HG02588 (cell line): Measurements from ENCODE around the gene FLYWCH1.
"Not testable (repeated sequence)": the region's sequence is repeated elsewhere in the genome, so short reads cannot be mapped to it uniquely, and the experiment has no call there.

Experiments
- ATAC-seq: cut with Tn5 transposase; IDR thresholded peaks from one replicate; pipeline ENCODE4 v1.9.1; 2021; ENCODE audit warnings: mild to moderate bottlenecking, moderate library complexity; ENCODE audit not compliant: unreplicated experiment

Gene FLYWCH1

DNA sequence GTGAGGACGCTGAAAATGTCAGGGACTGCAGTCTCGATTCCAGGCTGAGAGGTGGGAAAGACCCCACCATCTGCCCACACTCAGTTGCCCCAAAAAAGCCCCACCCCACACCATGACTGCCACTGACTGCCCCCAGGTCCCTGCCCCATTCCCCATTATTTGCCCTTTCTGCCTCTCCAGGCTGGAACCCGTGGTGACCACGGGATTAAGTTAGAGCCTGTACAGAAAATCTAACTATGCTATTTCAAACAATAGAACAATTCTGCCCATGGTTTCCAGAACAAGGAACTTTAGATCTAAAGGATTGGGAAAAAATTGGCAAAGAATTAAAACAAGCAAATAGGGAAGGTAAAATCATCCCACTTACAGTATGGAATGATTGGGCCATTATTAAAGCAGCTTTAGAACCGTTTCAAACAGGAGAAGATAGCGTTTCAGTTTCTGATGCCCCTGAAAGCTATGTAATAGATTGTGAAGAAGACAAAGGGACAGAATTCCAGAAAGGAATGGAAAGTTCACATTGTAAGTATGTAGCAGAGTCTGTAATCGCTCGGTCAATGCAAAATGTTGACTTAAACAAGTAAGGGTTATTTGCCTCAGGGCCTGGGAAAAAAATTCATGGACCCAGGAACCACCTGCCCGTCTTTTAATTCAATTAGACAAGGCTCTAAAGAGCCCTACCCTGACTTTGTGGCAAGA is 14.4 kb downstream of the FLYWCH1 start:
- ATAC-seq = no peak

DNA sequence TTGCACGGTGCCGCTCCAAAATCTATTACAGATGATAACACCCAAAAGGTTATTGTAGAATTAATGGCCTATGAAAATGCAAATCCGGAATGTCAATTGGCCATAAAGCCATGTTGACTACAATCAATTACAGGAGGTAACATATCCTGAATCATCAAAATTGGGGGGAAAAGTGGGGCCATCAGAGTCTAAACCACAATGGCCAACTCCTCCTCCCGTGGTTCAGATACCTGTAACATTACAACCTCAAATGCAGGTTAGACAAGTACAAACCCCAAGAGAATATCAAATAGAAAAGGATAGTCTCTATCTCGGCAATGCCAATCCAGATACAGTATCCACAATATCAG is 14.9 kb downstream of the FLYWCH1 start:
- no peak for ATAC-seq

DNA sequence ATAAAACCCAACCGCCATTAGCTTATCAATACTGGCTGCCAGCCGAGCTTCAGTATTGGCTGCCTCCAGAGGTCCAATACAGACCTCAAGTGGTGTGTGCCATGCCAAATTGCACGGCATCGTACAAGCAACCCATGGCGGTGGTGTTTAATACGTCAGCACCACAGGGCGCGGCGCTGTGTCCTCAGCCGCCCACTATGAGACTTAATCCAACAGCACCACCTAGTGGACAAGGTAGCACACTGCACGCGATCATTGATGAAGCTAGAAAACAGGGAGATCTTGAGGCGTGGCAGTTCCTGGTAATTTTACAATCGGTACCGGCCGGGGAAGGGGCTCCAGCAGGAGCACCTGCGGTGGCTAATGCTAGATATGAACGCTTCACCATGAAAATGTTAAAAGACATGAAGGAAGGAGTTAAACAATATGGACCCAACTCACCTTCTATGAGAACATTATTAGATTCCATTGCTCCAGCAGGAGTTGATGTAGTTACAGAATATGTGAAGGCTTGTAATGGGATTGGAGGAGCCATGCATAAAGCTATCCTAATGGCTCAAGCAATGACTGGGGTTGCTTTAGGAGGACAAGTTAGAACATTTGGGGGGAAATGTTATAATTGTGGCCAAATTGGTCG is 15.4 kb downstream of the FLYWCH1 start:
- no peak for ATAC-seq

DNA sequence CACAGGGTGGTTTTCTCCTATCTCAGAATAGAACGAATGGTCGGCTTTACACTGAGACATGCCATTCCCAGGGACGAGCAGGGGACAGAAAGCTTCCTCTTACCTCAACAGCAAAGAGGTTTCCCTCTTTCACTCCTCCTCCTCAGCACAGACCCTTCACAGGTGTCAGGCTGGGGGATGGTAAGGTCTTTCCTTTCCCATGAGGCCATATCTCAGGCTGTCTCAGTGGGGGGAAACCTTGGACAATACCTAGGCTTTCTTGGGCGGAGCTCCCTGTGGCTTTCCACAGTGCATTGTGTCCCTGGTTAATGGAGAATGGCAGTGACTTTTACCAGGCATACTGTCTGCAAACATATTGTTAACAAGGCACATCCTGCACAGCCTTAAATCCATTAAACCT is 16.4 kb downstream of the FLYWCH1 start:
- not testable (repeated sequence) for ATAC-seq

DNA sequence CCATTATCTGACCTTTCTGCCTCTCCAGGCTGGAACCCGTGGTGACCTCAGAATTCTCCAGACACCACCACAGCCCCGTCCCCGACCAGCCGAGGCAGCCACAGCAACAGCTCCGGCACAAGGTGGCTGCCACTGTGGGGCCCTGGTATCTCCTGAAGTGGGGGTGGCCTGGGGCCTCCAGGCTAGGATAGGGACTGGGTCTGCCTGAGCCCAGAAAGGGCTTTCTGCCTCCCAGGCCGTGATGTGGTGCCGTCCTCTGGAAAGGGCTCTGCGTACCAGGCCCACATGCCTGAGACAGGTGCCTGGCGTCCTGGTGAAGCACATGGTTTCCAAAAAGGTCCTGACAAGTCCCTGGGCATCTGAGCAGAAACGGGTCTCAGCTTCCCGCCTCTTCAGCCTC is 17.1 kb downstream of the FLYWCH1 start:
- ATAC-seq = no peak

DNA sequence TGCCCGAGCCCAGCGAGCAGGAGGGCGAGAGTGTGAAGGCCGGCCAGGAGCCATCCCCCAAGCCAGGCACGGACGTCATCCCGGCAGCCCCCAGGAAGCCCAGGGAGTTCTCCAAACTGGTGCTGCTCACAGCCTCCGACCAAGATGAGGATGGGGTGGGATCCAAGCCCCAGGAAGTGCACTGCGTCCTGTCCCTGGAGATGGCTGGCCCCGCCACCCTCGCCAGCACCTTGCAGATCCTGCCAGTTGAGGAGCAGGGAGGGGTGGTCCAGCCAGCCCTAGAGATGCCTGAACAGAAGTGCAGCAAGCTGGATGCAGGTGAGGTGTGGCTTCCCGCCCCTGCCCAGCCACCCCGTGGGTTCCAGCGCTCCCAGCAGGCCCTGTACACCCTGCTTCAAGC is 18.0 kb downstream of the FLYWCH1 start:
- no peak for ATAC-seq

DNA sequence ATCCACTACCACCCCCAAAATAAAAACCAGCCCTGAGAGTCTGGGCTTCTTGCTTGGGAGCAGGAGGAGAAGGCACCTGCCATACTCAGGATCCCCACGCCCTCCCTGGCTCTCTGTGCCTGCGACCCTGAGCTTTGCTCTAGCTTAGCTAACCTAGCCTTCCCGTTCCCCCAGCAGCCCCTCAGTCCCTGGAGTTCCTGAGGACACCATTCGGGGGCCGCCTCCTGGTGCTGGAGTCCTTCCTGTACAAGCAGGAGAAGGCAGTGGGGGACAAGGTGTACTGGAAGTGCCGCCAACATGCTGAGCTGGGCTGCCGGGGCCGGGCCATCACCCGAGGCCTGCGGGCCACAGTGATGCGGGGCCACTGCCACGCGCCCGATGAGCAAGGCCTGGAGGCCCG is 18.5 kb downstream of the FLYWCH1 start:
- no peak for ATAC-seq

DNA sequence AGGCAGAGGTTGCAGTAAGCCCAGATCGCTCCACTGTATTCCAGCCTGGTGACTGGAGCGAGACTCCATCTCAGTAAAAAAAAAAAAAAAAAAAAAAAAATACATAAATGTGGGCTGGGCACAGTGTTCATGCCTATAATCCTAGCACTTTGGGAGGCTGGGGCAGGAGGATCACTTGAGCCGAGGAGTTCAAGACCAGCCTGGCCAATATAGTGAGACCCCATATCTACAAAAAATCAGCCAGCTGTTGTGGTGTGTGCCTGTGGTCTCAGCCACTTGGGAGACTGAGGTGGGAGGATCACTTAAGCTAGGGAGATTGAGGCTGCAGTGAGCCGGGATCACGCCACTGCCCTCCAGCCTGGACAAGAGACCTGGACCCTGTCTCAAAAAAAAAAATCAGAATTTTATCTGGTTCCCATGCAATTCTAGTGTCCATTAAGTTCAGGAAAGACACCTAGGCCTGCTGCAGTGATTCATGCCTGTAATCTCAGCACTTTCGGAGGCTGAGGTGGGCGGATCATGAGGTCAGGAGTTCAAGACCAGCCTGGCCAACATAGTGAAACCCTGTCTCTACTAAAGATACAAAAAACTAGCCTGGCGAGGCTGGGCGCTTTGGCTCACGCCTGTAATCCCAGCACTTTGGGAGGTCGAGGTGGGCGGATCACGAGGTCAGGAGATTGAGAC is 19.6 kb downstream of the FLYWCH1 start:
- not testable (repeated sequence) for ATAC-seq

DNA sequence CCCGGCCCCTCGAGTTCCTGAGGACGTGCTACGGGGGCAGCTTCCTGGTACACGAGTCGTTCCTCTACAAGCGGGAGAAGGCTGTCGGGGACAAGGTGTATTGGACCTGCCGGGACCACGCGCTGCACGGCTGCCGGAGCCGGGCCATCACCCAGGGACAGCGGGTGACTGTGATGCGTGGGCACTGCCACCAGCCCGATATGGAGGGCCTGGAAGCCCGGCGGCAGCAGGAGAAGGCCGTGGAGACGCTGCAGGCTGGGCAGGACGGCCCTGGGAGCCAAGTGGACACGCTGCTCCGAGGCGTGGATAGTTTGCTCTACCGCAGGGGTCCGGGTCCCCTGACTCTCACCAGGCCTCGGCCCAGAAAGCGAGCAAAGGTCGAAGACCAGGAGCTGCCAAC is 21.4 kb downstream of the FLYWCH1 start:
- ATAC-seq = no peak

DNA sequence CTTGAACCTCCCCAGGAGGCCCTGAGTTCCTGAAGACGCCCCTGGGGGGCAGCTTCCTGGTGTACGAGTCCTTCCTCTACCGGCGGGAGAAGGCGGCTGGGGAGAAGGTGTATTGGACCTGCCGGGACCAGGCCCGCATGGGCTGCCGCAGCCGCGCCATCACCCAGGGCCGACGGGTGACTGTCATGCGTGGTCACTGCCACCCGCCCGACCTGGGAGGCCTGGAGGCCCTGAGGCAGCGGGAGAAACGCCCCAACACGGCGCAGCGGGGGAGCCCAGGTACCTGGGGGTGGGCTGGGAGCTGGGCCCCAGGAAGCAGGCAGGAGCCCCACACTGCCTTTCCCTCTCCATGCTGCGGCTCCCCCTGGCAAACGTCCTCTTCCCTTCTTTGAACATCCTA is 22.0 kb downstream of the FLYWCH1 start:
- no peak for ATAC-seq

DNA sequence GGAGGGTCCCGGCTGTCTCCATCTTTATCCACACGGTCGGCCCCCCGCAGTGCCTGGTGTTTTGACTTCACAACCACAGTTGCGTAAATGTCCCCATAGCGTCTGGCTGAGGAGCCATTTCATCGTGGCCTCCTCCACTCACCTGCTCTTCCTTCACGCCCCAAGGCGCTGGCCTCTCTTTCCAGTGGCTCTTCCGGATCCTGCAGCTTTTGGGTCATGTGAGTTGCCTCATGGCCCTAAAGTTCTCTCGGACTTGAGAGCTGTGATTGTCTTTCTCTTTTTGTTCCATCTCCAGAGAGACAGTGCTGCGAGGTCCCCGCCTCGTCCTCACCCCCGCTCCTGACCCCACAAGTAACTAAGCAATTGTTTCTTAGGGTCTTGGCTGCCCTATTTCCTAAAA is 22.7 kb downstream of the FLYWCH1 start:
- ATAC-seq = no peak

DNA sequence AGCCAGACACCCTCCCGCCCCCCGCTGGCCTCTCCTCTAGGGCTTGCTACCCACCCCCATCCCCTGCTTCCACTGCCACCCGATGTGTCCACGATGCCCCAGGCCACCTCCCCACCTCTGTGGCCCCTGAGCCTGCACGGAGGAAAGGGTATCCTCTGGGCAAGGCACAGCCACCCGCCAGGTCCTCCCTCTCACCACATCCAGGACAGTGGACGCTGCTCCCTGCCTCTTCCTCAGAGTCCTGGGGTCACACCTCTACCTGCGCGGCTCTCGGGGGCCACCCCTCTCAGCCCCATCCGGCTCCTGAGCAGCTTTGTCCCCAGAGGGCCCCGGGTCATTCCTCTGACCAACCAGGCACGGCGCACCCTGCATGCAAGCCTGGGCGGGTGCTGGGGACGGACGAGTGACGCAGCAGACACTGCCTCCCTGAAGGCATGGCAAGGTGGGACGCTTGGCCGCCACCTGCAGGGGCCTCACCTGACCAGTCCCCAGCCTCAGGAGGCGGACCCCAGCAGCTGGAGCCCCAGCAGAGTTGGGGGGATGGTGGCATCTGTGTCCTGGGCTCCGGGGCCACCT is 24.8 kb downstream of the FLYWCH1 start:
- no peak for ATAC-seq

DNA sequence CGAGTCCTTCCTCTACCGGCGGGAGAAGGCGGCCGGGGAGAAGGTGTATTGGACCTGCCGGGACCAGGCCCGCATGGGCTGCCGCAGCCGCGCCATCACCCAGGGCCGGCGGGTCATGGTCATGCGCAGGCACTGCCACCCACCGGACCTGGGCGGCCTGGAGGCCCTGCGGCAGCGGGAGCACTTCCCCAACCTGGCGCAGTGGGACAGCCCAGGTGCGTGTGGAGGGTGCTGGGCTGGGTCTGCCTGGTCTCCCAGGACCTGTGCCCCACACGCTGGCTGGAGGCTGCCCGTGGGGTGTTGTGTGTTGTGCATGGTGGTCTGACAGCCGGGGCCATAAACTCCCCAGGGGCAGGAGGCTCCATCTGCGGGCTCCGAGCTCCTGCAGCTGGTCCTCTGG is 25.4 kb downstream of the FLYWCH1 start:
- no peak for ATAC-seq

DNA sequence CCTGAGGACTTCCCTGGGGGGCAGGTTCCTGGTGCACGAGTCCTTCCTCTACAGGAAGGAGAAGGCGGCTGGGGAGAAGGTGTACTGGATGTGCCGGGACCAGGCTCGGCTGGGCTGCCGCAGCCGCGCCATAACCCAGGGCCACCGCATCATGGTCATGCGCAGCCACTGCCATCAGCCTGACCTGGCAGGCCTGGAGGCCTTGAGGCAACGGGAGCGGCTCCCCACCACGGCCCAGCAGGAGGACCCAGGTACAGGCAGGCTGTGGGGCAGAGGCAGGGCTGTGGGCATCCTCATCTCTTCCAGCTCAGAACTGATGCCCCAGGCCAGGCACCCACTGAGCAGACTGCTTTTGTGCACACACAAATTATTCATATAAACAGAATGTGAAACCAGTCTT is 26.5 kb downstream of the FLYWCH1 start:
- no peak for ATAC-seq

DNA sequence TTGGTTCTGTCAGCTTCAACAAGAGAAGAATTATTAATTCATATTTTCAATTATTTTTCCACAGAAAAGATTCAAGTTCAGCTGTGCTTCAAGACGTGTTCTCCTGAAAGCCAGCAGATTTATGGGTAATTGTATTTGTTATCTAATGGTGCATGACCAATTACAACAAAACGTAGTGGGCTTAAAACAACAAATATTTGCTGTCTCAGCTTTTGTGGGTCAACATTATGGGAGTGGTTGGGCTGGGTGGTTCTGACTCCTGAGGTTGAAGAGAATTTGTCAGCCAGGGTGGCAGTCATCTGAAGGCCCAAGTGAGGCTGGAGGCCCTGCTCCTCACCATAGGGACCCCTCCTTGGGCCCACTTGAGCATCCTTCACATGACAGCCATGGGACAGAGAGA is 28.2 kb downstream of the FLYWCH1 start:
- no peak for ATAC-seq

DNA sequence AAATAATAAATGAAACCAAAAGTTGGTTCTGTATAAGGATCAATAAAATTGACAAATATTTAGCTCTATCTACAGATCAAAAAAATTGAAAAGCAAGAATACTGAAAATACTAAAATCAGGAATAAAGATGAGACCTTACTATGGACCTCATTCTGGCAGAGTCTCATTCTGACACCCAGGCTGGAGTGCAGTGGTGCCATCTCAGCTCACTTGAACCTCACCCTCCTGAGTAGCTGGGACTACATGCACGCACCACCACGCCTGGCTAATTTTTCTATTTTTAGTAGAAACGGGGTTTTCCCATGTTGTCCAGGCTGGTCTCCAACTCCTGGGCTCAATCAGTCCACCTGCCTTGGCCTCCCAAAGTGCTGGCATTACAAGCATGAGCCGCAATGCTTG is 30.3 kb downstream of the FLYWCH1 start:
- no peak for ATAC-seq

DNA sequence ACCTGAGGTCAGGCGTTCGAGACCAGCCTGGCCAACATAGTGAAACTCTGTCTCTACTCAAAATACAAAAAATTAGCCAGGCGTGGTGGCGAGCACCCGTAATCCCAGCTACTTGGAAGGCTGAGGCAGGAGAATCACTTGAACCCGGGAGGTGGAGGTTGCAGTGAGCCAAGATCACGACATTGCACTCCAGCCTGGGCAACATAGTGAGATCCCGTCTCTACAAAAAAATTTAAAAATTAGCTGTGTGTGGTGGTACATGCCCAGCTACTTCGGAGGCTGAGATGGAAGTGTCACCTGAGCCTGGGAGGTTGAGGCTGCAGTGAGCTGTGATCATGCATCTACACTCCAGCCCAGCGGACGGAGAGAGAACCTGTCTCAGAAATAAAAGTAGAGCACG is 32.0 kb downstream of the FLYWCH1 start:
- not testable (repeated sequence) for ATAC-seq

DNA sequence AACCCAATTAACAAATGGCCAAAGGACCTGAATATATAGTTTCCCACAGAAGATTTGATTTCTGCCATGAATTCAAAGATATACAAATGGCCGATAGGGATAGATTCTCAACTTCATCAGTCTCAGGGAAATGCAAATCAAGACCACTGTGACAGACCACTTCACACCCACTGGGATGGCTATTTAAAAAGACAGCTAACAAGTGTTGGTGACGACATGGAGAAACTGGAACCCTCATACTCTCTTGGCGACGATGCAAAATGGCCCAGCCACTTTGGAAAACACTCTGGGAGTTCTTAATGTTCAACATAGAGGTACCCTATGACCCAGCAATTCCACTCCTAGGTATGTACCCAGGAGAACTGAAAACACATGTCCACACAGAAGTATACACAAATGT is 34.9 kb downstream of the FLYWCH1 start:
- ATAC-seq = no peak

DNA sequence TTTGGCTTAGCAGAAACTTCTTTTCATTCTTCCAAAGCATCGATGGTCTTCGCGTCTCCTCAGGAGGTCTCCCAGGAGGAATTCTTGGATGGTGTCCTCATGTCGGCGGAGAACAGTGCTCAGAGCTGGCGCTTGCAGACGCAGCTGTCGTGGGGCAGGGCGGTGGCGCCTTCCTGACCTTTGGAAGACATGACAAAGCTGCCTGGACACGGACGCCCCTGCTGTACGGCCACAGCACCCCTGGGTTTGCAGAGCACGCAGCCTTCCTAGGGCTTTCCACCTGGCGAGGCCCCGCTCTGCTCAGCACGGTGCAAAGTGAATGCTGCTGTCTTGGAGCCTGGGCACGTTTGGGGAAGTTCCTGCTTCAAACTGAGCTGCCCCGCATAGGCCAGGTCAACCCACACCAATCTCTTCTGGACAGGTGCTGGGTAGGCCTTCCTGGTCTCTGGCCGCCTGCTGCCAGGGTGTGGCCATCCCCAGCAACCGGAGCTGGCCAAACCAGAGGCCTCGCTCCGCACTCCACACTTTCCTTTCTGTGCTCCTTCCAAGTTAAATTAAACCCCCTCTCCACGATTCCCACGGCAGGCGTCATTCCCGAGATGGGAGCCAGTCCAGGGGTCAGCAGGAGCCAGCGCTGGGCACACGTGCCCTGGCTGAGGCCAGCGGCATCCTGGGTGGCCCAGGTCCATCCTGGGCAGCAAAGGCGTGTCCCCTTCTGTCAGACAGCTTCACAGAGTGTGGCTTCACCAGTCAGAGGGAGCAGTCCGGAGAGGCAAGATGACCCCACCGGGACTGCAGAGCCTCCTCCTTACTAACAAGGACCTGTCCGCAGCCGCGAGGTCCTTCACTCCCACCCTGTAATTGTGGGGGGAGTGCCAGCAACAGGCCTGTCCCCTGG is 37.3 kb downstream of the FLYWCH1 start:
- ATAC-seq = no peak

DNA sequence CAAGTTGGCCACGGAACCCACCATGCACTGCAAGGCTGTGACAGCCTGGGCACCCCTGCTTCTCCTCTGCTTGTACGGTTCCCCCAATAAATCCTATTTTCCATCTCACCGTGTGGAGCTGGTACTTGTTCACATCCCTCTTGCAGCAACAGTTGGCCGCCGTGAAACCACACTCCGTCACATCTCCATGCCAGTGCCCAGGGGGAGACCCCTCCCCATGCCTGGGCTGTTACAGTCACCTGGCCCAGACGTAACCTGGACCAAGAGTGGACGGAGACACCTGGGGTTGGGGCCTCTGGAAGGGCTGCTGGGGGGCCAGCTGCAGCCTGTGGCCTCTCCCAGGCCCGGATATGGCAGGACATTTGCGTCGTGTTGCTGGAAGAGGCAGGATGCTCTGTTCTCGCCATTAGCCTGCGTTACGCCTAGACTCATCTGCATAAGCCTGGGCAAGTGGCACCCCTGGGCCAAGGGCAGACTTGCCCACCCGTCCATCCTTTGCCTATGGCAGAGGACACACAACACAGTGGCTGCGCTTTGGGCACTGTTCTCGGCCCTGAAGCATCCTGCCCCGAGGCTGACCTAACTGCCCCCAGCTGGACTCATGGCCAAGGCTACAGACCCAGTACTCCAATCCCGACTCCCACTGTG is 38.1 kb downstream of the FLYWCH1 start:
- ATAC-seq = no peak

DNA sequence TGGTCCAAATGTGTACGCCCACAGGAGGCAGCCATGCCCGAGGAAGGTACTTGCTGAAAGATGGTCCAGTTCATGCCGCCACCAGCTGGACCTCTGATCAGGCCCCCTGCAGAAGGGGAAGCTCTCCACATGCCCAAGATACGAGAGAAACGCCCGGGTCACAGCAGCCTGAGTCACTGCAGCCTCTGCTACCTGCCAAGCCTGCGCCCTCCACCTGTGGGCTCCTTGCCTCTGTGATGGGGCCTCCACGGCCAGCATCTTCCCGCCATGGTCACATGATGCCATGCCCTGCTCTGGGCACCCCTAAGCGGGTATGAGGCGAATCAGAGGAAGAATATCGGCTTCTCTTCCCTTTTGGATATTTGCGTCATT is 38.6 kb downstream of the FLYWCH1 start:
- no peak for ATAC-seq
